Effector CD4-positive, alpha-beta T cell (primary cell): ENCODE results near the gene PLEKHM3.

Experiments
- DNase-seq: peaks from one replicate; pipeline ENCODE4 v3.0.0-alpha.2; 2020

Gene PLEKHM3

DNA sequence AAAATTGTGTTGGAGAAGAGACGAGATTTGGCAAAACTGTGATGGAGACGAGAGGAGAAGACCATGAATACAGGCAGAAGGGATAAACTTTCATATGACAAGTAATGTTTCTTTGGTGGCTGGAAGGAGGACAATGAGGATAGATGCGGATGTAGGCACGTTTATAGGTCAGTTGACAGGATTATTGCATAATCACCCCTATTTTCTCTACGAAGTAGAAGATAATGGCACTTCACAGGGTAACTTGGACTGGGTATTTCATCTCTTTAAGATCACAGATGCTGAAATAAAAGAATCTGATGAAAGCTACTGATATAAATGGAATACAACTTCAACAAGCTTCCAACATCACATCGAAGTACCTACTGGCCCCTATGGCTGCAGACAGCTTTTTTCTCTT, 81.0 kb downstream of the PLEKHM3 start:
- DNase-seq = no peak

DNA sequence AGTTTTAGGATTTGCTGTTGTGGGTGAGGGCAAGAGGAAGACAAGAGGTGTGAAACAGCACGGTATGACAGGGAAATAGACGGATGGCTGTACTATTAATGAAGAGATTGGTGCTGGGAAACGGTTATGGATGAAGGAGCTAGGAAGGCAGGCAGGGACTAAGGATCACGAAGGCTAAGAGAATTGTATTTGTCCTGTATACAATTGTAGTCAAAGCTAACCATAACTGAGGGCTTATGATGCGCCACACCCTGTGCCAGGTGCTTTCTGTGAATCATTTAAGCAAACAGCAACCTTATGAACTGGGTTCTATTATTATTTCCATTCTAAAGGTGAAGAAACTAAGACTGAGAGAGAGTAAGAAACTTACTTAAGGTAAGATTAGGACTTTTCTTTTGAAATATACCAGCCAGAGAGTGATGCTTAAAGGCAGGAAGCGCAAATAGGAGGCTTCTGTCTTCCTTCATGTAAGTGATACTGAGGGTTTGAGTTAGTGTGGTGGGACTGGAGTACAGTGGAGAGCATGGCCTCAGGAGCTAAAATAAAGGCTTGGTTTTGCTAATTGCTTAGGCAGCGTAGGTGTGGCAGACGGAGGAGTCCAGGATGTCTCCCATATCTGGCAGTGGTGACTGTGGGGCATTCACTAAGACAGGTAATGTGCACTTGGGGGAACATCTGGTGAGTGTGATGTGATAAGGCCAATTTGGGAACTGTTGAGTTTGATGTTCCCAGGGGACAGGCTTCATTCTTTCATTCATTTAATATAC, 85.8 kb downstream of the PLEKHM3 start:
- DNase-seq = no peak

DNA sequence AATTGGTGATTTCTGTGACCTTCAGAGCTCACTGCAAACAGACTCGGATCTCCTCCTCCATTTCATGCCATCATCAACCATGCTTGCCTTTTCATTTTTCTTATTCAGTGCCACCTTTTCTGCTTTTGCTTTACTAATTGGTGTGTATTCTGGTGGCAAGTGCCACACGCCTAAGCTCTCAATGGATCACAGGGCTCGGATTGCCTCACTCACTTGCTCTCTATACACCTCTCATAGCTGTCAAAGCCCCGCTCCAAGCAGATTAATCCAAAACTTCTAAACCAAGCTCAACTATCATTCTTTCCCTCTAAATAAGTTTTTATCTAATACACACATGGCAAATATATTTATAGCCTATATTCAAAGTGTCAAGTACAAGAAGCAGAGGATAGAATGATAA, 86.4 kb downstream of the PLEKHM3 start:
- DNase-seq = no peak

DNA sequence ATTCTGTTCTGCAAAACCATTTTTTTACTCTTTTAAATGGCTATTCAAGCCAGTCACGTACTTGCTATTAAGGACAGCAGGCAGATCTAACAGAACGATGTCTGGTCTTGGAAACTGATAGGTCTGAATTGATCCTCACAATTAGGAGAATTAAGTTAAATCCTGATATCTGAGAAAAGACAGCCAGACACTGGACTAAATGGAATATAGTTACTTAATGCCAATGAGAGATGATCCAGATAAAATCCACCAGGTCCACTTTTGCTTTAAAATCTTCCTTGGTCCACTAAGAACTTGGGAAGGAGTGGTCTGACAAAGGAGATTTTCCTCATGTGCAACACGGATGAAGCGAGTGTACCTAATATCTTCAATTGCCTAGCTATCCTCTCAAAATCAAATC, 86.9 kb downstream of the PLEKHM3 start:
- DNase-seq = no peak

DNA sequence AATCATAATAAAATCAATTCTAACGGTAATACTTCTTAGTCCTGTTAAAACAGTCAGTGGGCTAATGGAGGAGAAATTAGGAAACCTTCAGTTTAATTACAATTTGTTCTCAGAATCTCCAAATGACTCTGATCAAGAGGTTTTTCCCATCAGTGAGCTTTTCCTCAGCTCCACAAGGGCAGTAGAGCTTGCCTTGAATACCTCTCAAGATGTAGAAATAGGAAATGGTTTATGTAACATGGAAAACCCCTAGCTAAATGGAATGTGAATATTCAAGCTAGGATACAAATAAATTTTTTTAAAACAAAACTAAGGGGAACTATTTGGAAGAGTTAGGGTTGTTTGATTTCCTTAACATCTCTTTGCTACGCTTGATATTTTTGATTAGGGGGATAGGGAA, 87.5 kb downstream of the PLEKHM3 start:
- DNase-seq = no peak

DNA sequence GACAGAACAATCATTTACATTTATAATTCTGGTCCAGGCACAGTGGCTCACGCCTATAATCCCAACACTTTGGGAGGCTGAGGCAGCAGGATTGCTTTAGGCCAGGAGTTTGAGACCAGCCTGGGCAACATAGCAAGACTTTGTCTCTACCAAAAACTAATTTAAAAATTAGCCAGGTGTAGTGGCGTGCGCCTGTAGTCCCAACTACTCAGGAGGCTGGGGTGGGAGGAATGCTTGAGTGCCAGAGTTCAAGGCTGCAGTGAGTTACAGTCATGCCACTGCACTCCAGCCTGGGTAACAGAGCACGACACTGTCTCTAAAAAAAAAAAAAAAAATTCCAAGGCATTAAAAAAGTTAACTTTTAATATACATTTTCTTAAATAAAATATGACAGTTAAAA, 88.1 kb downstream of the PLEKHM3 start:
- no peak for DNase-seq

DNA sequence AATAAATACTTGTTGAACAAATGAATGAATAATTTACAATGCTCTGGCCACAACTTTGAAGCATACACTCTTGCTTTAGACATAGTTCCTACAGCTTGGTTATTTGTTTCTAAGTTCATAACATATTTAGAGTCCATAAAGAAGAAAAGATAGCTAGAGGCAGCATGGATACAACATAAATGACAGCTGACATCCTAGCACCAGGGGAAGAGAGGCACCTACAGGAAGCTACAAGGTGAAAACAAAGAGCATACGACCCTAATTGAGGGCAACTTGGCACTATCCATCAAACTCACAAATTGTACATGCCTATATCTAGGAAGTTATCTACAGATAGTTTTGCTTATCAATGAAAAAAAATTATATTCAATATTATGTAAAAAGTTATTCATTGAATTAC, 88.9 kb downstream of the PLEKHM3 start:
- DNase-seq = no peak

DNA sequence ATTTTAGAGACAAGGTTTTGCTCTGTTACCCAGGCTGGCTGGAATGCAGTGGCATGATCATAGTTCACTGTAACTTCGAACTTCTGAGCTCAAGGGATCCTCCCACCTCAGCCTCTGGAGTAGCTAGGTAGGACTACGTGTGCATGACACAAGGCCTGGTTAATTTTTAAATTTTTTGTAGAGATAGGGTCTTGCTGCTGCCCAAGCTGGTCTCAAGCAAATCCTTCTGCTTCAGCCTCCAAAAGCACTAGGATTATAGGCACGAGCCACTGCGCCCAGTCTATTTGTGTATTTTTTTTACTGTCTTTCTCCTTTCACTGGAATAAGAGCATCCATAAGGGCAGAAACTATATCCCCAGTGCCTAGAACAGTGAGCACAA, 89.3 kb downstream of the PLEKHM3 start:
- no peak for DNase-seq

DNA sequence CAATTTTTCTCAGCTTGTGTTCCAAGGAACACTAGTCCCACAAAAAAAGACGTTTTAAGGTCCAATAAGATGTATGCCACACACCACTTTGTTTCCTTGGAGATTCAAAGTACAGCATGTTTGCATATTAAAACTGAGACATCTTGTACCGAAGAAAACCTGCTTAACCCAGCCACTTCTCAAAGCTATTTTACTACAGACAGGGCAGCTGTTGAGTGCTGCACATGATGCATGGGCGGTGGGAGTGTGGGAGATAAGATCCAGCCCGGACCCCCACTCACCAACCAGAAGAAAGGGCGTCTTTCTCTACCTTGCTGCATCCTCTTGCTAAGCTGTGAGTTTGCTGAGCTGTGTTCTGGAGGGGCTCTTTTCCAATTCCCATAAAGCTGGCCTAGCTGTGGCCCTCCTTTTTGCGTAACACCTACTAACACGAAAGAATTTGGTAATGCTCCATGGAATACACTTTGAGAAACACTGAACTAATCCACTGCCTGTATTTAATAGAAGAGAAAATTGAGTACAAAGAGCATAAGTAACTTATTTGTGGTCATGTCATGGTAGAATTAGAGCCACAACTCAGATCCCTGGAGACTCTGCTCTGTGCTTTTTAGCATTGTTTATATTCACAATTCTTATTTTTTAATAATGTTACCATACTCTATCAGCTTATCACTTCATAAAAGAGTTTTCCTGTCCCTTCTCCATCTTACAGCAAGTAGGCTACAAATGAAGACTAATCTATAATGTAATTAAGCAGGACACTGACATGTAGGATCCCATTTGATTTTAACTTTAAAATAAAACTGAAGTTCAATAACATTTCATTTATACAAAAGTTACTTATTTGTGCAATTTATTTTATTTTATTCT, 90.0 kb downstream of the PLEKHM3 start:
- no peak for DNase-seq

DNA sequence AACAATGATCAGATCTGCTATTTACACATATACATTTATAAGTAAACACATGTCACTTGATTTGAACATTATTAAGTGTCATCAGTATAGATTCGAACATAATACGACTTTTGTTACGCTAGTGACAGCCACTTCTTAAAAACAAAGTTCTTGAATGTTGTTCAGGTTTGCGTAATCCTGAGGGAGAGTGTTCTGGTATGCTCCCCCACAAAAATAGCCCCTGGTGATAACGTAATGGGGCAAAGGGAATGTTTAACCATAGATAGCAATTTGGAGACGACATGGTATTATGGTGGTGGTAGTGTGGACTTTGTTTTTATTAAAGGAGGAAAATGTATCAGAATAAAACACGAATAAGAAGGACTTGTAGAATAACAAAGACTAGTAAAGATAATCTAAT, 90.6 kb downstream of the PLEKHM3 start:
- no peak for DNase-seq

DNA sequence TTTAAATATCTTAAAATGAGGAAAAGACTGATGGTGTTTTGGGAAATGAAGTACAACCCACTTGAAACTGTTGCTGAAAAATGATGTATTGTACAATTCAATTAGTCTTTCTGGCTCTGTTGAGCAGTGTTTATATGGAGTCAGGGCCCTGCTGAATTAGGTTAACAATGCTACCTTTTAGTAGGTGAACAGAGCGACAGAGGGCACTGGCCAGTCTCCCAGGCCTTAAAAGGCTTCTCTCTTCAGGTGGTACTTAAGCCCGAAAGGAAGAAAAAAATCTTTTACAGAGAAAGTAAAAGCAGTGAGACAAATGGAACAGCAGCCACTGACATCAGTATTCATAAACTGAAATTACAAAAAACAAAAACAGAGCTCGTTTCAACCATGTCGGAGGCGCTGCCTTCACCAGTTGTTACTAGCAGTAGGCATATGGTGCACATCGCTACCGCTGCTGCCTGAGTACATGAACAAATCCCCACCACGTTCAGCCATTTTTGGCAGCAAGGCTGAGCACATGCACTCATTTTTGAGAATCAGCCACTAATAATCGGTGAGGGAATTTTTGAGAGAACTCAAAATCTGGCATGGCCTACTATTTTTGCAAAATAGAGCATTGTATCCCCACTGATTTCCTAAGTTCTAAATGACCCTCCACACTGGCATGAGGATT, 91.8 kb downstream of the PLEKHM3 start:
- no peak for DNase-seq

DNA sequence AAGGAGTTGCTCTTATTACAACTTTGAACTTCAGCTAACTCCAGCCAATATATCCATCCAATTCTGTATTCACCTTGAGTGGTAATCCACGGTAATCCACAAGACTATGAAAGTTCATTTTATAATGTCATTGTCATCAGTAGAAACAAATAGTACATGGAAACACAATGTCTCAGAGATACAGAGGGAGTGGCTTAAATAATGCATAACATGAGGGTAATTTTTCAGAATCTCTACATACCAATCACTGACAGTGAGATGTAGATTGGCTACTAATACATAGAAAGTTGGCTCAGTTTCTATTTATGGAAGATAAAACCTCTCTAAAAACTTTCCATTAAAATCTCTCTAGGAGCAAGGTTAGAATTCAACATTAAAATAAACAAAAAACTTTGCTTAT, 93.2 kb downstream of the PLEKHM3 start:
- DNase-seq = no peak

DNA sequence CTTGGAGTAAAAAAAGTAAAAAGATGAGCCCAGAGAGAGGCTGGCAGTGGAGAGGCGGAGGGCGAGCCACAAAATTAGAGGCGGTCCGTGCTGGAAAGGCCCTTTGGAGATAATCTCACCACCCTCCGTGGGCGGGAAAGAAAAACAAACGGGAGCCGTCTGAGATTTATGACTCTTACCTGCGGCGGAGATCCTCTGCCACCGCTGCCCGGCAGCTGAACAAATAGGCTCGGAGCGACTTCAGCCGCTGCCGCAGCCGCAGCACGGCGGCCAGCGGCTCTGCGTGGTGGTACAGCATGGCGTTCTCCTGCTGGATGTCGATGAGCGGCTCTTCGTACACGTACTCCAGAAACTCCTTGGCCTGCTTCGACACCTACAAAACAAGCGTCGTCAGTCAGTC, 94.6 kb downstream of the PLEKHM3 start:
- no peak for DNase-seq

DNA sequence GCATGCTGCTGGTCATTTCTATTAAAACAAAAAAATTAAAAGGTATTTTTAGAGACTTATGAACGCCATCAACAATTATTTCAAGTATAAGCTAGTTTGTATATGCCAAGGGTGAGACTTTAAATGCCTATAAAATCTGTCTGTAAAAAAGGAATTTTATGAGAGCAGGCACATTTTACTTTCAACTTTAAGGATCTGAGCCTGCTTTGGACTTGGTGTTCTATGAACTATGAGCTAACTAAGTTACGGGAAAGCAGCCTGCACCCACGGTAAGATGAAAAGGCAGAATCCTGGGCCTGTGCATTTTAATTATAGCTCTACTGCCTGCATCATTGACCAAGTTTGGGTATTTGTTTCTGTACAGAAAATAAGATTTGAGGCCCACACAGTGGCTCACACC, 95.4 kb downstream of the PLEKHM3 start:
- DNase-seq = no peak

DNA sequence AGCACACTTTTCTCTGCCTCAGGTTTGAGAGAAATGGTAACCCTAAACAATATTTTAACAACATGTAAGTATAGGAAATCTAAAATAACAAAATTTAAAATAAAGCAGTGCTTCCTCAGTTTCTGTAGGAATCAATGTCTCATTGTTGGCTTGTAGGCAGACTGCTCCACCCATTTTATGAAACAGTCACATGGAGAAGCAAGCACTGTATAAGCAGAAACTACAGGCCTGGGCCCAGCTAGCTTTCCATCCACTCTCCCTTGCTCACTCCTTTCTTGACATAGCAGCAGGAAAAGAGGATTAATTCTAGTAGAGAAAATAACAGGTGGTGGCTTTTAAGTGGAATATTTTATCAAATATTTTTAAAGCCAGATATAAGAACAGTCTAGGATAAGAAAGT, 97.2 kb downstream of the PLEKHM3 start:
- no peak for DNase-seq

DNA sequence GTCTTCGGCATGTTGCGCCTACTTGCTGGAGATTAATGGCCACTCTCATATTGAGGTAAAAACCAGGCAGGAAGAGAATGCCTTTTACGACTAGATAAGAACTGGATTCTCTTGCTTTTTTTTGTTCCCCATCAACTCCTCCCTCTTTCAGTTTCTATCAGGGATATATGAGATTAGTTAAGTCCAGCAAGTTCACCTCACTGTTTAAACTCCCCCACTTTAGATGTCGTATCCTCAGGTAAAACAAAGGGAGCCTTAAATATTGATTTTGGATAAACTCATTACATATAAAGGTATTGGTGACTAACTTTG, 98.4 kb downstream of the PLEKHM3 start:
- no peak for DNase-seq

DNA sequence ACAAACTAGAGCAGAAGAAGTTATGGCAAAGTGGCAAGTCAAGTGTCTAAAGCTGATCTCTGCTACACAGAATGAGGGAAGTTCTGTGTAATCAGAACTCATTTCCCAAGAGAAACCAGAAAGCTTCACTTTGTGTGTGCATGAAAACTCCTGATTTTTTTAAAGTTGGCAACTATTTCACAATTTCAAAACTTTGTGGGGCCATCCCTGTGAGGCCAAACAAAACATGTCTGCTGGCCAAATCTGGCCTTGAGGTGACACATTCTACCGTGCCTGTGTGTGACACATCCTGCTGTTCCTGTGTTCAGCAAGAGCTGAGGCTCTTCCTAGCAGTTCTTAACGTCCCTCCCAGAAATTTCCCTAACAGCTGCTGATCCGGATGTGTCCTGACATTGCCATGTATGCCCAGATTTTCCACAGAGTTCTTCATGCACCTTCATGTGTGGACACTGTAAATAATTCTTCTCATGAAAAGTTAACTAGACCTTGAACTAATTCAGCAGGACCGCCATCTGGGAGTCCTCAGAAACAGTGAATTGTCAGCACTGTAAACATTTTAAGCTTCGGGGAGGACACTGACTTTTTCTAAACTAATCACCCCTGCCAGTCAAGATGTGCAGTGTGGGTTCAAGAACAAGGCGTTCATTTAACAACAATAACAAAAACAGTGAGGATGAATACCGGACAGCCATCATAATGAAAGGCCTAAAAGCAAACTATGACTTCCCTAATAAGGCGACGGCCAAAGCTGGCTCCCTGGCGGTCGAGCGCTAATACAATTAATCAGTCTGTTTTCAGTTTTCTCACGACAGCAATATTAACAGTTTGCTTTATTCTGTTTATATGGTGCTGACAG, 99.0 kb downstream of the PLEKHM3 start:
- no peak for DNase-seq

DNA sequence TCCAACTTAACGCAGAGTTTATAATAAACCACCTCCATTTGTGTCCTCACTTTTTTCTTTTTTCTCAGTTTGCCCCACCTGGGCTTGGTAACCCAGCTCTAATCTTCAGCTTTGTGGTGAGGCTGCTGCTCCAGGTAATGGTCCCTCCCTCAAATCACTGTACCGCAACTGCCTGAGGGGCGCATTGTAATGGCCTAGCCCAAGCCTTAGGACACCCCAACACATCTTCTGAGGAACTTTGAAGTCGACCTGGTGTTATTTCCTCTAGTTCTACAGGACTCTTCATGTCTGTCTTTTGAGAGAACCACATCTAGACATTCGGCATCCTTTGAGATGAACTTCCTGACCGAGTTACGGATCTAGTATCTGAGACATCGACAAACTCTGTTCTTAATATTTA, 99.7 kb downstream of the PLEKHM3 start:
- no peak for DNase-seq

DNA sequence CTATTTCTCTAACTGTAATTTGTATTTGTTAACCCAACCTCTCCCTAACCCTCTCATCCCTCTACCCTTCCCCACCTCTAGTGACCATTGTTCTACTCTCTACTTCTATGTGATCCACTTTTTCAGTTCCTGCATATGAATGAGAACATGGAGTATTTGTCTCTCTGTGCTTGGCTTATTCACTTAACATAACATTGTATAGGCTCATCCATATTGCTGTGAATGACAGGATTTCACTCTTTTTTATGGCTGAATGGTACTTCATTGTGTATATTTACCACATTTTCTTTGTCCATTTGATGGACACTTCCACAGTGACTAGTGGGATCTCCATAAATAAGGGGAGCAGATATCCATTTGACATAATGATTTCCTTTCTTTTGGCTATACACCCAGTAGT, 103.7 kb downstream of the PLEKHM3 start:
- no peak for DNase-seq

DNA sequence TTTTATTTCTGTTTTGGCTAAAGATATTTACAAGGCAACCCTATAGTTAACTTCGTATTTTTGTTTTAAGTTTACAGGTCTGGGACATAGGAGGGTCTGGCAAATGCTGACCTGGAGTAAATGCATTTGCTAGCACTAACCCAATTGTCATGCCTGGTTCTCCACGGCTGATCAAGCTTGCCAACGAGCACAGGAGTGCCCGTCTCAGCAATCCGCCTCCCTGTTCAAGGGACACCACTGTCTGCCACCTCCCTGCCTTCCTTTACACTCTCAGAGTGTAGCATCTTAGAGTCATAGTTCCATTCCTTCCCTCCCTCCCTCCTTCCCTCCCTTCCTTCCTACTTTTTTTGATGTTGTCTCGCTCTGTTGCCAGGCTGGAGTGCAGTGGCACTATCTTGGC, 104.6 kb downstream of the PLEKHM3 start:
- DNase-seq = no peak

DNA sequence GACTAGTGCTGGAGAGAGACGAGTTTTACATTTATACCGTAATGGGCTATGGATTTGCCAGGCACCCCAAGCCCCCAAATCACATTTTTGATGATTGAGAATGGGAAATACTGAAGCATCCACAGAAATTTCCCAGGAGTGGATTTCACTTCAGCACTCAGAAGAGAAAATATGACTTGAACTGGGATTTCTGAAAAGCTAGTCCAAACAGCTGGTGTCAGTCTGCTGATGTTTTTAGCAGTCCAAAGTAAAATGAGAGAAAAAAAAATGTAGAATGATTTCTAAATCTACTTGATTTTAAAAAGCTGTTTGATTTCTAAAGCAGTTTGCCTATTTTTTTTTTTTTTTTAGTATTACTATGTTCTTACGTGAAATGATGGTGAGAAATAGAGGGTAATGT, 105.0 kb downstream of the PLEKHM3 start:
- no peak for DNase-seq

DNA sequence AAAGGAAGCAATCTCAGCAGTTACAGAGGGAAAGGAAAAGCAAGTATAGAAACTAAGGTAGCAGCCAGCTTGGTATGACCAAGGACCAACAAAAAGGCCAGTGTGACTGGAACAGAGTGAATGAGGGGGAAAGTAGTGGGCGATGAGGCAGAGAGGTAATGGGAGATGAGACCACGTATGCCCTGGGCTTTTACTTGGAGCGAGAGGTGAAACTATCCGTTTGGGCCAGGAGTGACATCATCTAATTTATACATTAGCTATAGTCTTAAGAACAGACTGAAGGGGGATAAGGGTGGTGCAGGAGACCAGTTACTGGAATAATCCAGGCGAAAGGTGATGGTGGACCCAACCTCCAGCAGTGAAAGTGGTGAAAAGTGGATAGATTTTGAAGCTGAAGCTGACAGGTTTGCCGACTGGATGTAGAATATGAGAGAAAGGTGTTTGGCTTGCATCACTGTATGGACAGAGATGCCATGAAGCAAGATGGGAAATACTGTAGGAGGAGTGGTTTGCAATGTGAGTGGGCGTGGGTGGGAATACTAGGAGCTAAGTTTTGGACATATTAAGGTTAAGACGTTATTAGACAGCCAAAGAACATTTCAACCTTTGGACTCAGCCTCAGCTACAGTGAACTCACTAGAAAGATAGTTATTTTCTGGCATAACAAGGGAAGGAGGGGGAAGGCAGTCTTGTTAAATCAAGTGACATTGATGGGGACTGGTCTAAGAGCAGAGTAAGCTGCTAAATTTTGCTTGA, 106.0 kb downstream of the PLEKHM3 start:
- no peak for DNase-seq
